Activated CD4-positive, alpha-beta T cell treated with anti-CD3 and anti-CD28 coated beads for 1 hour (primary cell): ENCODE data around the gene CCDC175.

Source experiments
- DNase-seq: peaks from one replicate; pipeline ENCODE4 v3.0.0-alpha.2; 2020

The CCDC175 gene

GRCh38 chr14:59576332-59577294 lies at the start of gene CCDC175:
TSS of gene CCDC175 (minus strand) at chr14:59576812. CDS start at chr14:59576775, 37 bp downstream.
- peak; percentile 68 for DNase-seq

DNA sequence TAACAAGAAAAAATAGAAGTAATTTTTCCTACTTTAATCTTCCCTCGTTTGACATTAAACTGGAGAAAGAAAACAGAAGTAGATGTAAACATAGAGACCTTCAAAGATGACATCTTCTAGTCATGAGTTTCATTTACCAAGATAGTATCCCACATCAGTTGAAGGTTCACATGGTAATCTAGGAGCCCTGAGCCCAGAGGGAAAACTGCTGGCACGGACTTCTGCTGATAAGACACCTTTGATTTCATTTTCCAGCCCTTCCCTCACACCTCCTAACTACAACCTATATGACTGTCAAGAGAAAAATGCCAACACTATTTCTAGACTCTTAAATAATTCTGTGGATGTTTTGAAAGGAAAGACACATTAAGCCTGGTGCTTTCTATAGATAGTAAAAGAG lies 46.0 kb upstream of the CCDC175 start:
- no peak for DNase-seq

GRCh38 chr14:59619061-59619460 lies 42.4 kb upstream of the CCDC175 start:
- no peak for DNase-seq

DNA sequence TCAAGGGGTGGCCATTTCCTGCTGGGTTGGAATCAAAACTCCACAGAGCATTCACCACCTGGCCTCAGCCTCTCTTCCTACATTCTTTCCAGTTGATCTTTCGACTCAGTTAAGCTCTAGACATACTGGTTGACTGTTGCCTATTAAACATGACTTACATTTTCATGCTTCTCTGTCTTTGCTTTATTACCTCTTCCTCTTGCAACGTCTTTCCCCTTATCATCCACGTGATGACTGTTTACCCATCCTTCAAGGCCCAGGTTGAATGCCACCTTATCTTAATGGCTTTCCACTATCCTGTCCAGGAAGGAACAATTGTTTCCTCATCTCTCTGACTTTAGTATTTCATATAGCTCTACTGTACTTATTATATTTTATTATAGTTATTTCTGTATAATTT lies 24.4 kb upstream of the CCDC175 start:
- no peak for DNase-seq

GRCh38 chr14:59600211-59600945 lies 23.8 kb upstream of the CCDC175 start:
- no peak for DNase-seq

DNA sequence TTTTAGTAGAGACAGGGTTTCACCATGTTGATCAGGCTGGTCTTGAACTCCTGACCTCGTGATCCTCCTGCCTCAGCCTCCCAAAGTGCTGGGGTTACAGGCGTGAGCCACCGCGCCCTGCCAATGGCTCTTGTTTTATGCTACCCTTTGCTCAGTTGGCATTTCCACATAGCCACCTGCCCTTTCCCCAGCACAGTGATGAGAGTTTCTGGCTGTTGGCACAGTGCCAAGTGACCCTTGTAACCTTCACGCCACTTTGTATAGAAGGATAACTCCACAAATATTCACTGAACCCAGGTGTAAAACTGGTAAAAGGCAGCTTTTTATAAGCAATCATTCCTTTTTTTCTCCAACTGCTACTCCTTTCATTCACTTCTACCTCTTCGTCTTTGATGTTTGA lies 18.5 kb upstream of the CCDC175 start:
- DNase-seq: no peak

- no peak for DNase-seq
Observed at GRCh38 chr14:59591641-59592370, 15.2 kb upstream of the CCDC175 start.

DNA sequence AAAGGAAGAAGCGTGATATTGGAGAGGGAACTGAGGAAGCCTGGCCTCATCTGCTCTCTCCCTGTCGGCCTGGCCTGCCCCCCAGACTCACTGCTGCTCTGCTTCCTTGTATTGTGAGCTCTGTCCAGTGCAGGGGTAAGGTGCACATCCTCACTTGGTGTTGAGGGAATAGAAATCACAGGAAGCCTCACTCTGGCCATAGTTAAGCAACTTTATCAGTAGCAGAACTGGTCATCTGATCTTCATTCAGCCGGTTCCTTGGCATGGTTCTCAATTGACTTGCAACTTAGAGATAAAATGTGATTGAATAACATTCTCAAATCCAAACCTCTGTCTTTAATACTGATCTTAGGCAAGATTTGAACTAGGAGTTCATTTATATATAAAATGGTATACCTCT lies 11.5 kb upstream of the CCDC175 start:
- no peak for DNase-seq

DNA sequence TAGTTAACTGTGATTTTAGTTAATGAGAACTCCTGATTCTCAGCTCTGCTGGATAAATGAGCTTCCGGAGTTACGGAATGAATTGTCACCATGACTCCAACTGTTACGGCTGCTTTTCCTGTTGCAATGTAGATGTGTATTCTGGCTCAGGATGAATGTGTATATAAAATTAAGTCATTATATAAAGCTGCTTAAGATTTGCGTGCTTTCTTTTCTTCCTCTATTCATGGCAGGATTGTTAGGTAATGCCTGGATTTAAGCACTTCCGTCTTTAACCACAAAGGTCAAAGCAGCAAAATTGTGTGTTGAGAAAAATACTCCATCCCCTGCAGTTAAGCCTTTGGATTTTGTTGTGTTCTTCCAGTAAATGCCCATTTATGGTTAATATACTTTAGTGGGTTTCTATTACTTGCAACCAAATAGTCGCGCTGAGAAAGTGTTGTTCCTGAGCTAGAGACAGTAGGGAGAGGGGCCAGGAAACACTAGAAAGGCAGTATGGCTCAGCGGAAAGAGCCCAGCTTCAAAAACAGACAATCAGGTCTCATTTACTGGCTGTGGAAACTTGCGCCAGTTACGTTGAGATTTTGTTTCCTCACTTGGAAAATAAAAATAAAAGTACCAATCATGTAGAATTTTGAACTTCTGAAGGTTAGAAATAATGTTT lies 9.4 kb upstream of the CCDC175 start:
- DNase-seq: no peak

GRCh38 chr14:59583755-59584154 lies 7.1 kb upstream of the CCDC175 start:
- DNase-seq: no peak

DNA sequence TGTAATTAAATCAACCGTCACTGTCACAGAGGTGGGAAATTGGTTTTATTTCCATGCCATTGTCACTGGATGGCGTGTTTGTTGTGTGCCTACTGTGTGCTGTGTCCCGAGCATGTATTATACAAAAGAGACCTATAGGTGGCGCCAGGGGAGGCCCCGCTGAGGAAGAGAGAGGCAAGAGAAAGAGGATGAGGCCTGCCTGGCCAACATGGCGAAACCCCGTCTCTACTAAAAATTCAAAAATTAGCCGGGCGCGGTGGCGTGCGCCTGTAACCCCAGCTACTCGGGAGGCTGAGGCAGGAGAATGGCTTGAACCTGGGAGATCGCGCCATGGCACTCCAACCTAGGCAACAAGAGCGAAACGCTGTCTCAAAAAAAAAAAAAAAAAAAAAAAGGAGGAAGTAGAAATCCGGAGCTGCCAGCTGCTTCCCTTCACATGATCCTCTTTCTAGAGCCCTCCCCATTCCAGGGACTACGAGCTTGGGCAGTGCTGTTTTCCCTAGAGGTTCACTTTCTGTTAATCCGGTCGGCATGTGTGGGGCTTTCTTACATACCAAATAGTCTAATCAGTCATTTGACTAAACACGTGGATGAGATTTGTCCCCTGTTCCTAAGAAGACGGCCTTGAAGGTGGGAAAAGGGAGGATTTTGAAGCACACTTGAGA lies 6.4 kb upstream of the CCDC175 start:
- DNase-seq: no peak

DNA sequence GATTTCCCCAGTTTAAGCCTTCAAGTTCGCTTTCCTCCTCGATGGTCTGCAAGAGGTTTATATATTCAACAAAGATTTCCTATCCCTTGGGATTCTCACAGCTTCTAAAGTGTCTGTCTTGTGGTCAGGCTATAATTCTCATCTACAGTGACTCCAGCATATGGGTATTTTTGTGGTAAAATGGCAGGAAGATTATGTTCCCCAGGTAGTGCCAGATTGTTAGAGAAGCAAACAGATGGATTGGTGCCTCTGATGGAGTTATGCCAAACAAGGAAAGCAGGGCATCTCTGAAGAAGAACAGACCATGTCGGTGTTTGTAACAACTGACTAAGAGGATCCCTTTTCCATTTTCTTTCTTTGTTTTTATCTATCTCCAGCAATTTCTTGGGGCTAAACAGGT lies 5.5 kb upstream of the CCDC175 start:
- no peak for DNase-seq

- DNase-seq: no peak
Observed at GRCh38 chr14:59580911-59581310, 4.3 kb upstream of the CCDC175 start.

GRCh38 chr14:59570122-59570521 lies 6.5 kb downstream of the CCDC175 start:
- no peak for DNase-seq

DNA sequence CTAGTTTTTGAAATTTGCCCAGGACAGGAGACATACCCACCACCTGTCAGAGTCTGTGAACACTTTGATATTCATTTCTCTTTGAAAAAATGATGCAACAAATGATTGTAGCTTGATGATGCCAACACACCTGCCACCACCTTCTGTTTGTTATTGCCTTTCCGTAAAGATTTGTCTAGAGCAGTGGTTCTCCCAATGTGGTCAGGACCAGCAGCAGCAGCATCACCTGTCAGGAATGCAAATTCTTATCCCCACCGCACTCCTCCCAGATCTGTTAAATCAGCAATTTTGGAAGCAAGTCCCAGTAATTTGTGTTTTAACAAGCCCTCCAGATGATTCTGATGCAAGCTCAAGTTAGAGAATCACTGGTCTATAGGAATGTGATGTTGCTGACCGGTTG lies 9.9 kb downstream of the CCDC175 start:
- DNase-seq: no peak

GRCh38 chr14:59566296-59566695 lies 10.3 kb downstream of the CCDC175 start:
- DNase-seq: no peak

- no peak for DNase-seq
Observed at GRCh38 chr14:59565087-59565486, 11.5 kb downstream of the CCDC175 start.

GRCh38 chr14:59564366-59564765 lies 12.2 kb downstream of the CCDC175 start:
- DNase-seq: no peak

DNA sequence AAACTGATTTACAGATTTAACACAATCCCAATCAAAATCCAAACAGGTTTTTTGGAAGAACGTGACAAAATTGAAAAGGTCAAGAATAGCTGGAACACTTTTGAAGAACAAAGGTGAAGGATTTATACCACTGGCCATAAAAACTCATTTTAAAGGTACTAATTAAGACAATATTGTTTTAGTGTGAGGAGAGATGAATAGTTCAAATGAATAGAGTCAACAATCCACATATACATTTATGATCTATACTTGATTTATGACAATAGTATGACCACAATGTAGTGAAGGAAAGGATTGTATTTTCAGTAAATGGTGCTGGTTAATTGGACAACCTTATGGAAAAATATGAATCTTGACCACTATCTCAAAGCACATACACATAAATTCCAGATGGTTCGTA lies 29.3 kb downstream of the CCDC175 start:
- no peak for DNase-seq

DNA sequence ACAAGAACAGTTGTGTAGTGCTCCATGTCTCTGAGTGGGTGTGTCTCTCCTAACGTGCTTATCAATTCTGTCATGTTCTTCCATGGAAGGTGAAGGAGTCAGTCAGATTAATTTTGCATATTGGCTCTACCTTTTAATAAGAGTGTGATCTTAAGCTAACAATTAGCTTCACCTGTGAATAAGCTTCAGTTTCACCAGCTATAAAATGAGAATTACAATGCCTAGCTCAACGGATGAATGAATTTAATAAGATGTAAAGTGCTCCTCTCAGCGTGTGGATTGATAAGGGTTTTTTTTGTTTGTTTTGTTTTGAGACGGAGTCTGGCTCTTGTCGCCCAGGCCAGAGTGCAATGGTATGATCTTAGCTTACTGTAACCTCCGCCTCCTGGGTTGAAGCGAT lies 32.7 kb downstream of the CCDC175 start:
- no peak for DNase-seq

GRCh38 chr14:59541731-59542130 lies 34.9 kb downstream of the CCDC175 start:
- DNase-seq: no peak

- DNase-seq: no peak
Observed at GRCh38 chr14:59540852-59541251, 35.8 kb downstream of the CCDC175 start.
